IPS-18c (cell line): ENCODE measurements around the gene CX3CL1.
"Not testable (repeated sequence)": the region's sequence is repeated elsewhere in the genome, so short reads cannot be mapped to it uniquely, and the experiment has no call there.

Experiments used
- H3K4me3 ChIP-seq: 2 replicates; pipeline ENCODE4 v1.7.0; 2013; ENCODE audit warnings: low read depth, mild to moderate bottlenecking, low read length, moderate library complexity; ENCODE audit not compliant: insufficient read depth
- H3K9me3 ChIP-seq: one replicate; pipeline ENCODE4 v1.6.1; 2013; ENCODE audit warnings: mild to moderate bottlenecking, low read length, moderate library complexity; ENCODE audit not compliant: control insufficient read depth, insufficient read depth

The CX3CL1 gene

DNA sequence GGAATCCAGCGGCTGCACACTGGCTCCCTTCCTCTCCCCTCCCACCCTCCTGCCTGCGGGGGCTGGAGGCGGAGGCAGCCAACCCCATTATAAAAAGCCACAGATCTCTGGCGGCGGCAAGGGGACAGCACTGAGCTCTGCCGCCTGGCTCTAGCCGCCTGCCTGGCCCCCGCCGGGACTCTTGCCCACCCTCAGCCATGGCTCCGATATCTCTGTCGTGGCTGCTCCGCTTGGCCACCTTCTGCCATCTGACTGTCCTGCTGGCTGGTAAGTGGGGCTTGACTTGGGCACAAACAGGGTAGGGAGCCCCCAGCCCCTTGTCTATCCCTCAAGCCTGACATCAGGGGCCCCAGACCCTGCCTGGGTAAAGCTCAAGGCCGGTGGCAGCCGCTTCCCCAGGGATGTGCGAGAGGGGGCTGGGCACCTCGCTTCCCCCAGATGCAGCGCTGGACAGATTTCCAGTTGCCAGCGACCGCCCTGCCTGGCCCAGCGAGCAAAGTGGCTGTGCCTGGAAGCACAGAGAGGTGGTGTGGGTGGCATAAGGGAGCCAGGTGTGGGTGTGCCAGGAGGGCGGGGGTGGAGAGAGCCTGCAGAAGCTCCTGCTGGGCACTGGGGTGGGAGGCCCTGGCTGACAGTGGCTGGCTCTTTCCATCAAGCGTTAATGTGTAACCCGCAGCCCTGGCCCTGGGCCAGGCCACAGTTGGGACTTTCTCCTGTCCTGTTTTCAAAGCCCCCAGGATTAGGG lies at the start of gene CX3CL1:
Gene CX3CL1 (plus strand): TSS at position 119 of the 745 bp plus-strand sequence. CDS start 79 bp downstream, at position 198.
- Histone ChIP-seq H3K9me3 (no peaks in the 10 kb centered on the region), H3K4me3 (peak within 1 kb of the TSS; percentile 34)

DNA sequence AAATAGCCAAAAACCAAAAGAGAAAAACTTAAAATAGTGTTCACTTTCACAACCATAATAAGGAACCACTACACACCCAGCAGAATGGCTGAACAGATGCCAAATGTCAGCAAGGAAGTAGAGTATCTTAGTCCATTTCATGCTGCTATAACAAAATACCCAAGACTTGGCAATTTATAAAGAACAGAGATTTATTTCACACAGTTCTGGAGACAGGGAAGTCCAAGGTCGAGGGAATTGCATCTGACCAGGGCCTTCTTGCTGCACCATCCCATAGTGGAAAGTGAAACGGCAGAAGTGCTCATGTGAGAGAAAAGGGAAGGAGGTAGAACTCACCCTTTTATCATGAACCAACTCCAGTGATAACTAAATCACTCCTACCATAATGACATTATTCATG lies 47.5 kb upstream of the CX3CL1 start:
- Histone ChIP-seq H3K4me3 (no peak overlapping the region), H3K9me3 (no peaks in the 10 kb centered on the region)

DNA sequence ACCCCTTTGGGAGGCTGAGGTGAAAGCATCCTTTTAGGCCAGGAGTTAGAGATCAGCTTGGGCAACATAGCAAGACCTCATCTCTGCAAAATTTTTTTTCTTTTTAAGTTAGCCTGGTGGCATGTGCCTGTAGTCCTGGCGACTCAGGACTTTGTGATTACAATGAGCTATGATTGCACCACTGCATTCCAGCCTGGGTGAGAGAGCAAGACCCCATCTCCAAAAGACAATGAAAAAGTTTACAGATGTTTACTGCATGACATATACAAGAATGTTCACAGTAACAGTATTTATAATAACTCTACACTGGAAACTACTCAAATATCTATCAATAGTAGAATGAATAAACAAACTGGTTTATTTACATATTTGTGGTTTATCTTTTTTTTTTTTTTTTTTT lies 46.8 kb upstream of the CX3CL1 start:
- Histone ChIP-seq H3K4me3 (no peak overlapping the region), H3K9me3 (no peaks in the 10 kb centered on the region)

DNA sequence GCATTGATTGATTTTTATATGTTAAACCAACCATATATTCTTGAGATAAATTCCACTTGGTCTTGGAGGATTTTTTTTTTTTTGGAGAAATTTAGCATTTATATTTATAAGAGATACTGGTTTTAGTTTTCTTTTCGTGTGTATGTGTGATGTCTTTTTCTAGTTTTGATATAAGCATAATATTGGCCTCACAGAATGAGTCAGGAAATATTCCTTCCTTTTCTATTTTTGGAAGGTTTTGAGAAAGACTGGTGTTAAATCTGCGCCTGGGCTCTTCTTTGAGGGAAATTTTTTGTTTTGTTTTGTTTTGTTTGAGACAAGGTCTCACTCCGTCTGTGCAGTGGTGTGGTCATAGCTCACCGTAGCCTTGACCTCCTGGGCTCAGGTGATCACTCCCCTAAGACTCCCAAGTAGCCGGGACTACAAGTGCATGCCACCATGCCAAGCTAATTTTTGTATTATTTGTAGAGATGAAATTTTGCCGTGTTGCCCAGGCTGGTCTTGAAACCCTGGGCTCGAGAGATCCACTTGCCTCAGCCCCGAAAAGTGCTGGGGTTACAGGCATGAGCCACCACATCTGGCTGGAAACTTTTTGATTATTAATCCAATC lies 42.5 kb upstream of the CX3CL1 start:
- H3K9me3 ChIP-seq = no peaks in the 10 kb centered on the region
- H3K4me3 ChIP-seq = no peak overlapping the region

DNA sequence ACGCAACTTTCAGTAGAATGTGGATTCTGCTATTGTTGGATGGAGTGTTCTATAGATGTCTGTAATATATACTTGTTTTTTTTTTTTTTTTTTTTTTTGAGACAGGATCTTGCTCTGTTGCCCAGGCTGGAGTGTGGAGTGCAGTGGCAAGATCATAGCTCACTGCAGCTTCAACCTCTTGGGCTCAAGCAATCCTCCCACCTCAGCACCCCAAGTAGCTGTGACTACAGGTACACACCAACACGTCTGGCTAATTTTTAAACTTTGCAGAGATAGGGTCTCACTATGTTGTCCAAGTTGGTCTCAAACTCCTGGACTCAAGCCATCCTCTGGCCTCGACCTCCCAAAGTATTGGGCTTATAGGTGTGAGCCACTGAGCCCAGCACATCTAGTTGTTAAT lies 40.9 kb upstream of the CX3CL1 start:
- Histone ChIP-seq H3K4me3 (no peak overlapping the region), H3K9me3 (no peaks in the 10 kb centered on the region)

DNA sequence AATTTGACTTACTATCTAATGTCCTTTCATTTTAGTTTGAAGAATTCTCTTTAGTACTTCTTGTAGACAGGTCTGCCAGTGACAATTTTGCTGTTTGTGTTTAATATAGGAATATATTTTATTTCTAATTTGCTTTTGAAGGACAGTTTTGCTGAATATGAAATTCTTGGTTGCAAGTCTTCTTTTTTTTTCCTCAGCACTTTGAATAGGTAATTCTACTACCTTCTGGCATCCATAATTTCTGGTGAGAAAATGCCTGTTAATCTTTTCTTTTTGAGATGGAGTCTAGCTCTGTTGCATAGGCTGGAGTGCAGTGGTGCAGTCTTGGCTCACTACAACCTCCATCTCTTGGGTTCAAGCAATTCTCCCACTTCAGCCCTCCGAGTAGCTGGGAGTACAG lies 38.9 kb upstream of the CX3CL1 start:
- H3K9me3 ChIP-seq = no peaks in the 10 kb centered on the region
- H3K4me3 ChIP-seq = no peak overlapping the region

DNA sequence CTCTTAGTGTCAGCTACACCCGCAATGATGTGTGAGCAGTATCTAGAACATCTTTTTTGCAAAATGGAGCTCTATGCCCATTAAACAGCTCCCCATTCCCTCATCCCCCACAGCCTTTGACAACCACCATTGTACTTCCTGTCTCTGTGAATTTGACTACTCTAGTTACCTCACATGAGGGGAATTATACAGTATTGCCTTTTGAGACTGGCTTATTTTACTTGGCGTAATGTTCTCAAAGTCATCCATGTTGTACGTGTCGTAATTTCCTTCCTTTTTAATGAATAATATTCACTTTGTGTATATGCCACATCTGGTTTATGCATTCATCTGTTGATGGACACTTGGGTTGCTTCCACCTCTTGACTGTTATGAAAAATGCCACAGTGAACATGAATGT lies 36.9 kb upstream of the CX3CL1 start:
- Histone ChIP-seq H3K4me3 (no peak overlapping the region), H3K9me3 (no peaks in the 10 kb centered on the region)

DNA sequence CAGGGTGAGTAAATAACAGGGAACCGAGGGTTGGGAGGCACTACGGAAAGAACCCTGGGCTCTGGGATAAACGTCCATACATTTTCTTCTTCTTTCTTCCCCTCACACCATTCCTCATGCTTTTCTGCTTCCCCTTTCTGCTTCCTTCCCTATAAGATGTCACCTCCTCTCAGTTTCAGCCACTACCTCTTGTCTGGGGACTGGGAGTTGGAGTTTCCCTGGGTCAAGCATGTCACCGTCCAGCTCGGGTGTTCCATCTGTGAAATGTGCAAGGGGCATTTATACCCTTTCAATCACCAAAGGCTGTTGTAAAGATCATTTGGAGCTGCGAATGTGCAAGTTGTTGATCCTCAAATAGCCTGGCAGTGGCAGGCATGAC lies 31.2 kb upstream of the CX3CL1 start:
- no peaks in the 10 kb centered on the region for H3K9me3 ChIP-seq
- H3K4me3 ChIP-seq = no peak overlapping the region

DNA sequence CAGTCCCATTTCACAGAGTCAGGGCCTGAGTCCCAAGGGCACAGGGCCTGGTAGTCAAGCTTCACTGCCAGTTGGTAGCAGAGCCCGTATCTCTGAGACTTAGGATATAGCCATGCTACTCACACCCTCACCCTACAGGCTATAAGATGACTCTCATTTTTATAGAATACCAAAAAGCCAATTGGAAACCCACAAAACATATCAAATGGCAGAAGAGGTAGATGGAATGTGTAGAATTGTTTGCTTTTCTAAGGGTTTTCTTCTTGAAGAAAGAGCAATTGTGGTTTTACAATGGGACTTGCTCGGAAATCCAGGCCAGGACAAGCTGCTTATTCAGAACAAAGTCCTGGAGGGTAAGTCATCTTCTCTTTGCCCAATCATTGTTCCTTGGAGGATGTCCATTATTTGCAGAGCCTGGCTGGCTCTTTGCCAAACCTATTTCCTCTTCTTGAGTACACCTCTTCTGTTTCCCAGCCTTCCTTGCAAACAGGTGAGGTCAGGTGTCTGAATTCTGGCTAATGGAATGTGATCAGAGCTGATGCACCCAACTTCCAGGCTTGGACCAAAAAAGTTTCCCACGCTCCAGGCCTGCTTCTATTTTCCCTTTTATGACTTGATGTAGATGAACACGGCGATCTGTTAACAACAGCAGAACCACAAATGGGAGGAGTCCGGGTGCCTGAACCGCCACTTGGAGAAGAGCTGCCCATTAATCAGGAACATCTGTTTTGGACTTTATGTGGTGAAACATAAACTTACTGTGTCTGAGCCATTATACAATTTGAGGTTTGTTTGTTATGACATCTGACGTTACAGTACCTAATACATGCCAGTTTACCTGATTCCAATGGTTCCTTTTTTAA lies 30.6 kb upstream of the CX3CL1 start:
- H3K4me3 ChIP-seq = no peak overlapping the region
- H3K9me3 ChIP-seq = no peaks in the 10 kb centered on the region

DNA sequence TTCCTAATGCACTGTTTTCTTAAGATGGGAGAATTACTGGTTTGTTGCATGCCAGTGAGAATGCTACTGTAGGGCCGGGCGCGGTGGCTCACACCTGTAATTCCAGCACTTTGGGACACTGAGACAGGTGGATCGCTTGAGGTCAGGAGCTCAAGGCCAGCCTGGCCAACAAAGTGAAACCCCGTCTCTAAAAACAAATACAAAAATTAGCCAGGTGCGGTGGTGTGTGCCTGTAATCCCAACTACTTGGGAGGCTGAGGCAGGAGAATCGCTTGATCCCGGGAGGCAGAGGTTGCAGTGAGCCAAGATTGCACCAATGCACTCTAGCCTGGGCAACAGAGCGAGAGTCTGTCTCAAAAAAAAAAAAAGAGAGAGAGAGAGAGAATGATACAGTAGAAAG lies 29.7 kb upstream of the CX3CL1 start:
- not testable (repeated sequence) for H3K4me3 ChIP-seq, H3K9me3 ChIP-seq

DNA sequence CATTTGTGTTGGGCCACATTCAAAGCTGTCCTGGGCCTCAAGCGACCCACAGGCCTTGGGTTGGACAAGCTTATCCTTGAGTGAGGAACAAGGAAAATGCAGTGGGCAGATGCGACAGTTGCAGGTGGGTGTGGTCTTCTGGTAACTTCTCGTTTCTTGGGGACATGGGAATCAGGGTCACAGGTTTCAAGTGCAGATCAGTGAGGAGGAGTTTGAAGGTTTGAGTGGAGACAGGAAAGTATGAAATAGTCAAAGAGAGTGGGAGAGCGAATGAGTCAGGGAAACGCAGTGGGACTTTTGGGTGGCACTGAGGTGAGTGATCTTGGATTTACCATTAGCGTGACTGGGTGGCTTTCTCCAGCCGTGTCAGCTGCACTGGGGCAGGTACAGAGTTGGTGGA lies 29.1 kb upstream of the CX3CL1 start:
- Histone ChIP-seq H3K9me3 (no peaks in the 10 kb centered on the region), H3K4me3 (no peak overlapping the region)

DNA sequence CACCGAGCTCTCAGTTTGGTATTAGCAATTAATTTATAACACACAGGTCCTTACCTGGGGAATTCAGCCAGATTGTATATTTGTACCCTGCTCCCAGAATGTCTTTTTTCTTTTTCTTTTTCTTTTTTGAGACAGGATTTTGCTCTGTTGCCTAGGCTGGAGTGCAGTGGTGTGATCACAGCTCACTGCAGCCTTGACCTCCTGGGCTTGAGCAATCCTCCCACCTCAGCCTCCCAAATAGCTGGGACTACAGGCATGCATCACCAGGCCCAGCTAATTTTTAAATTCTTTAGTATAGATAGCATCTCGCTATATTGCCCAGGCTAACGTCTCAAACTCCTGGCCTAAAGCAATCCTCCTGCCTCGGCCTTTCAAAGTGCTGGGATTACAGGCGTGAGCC lies 28.2 kb upstream of the CX3CL1 start:
- H3K9me3 ChIP-seq, H3K4me3 ChIP-seq: not testable (repeated sequence)

DNA sequence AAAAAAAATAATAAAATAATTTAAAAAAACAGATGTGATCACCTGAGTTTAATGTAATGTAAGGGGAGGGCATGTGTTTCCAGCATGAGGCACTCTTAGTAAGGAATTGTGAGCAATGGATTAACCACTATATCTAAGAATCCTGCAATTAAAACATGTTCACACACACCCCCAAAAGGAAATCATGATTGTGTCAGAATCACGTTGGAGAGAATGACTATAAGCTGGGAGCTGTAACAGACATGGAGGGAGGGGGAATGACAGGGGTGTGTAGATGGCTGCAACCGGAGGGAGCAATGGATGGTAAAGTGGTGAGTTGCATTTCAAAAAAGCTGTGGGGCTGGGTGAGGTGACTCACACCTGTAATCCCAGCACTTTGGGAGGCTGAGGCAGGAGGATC lies 27.3 kb upstream of the CX3CL1 start:
- H3K9me3 ChIP-seq = no peaks in the 10 kb centered on the region
- H3K4me3 ChIP-seq = no peak overlapping the region

DNA sequence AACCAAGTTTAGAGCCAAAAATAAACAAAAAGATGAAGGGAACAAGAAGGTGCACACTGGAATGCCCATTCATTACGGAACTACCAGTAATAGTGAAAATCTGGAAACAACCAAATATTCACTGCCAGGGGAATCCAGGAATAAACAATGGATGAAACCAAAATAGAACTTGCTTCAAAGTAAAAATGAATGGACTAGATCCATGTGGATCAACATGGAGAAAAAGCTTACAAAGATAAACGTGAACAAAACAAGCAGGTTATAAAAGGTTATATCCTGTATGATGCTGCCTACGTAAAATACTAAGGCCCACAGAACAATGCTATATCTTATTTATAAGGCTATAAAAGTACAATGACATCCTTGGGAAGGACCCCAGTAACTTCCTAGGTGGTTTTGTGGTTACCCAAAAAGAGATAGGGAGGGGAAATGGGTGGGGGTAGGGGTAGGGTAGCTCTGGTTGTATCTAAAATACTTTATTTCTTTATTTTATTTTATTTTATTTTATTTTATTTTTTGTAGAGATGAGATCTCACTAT lies 26.6 kb upstream of the CX3CL1 start:
- Histone ChIP-seq H3K4me3 (no peak overlapping the region), H3K9me3 (no peaks in the 10 kb centered on the region)

DNA sequence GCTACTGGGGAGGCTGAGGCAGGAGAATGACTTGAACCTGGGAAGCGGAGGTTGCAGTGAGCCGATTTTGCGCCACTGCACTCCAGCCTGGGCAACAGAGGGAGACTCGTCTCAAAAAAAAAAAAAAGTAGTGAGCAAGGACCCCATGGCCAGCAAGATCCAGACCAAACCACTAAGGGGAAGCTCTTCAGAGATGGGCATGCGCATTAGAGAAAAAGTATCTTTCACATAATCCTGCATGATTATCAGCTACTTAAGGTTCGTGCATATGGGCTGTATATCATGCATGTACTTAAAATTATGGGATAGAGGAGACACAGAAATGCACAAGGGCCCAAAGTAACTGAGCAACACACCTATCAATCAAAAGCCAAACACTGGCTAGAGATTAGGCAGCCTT lies 24.4 kb upstream of the CX3CL1 start:
- Histone ChIP-seq H3K4me3 (no peak overlapping the region), H3K9me3 (no peaks in the 10 kb centered on the region)

DNA sequence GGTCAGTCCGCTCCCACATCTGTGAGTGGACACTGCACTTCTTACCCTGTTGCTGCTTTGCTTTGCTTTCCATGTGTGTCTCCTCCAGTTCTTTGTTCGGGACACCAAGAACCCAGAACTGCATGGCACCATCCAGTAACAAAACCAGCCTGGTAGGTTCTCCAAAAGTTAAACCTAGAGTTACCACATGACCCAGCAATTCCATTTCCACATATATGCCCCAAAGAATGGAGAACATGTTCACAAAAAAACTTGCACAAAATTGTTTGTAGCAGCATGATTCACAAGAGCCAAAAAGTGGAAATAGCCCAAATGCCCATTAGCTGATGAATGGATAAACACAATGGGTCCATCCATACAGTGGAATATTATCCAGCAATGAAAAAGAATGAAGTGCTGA lies 24.0 kb upstream of the CX3CL1 start:
- Histone ChIP-seq H3K4me3 (no peak overlapping the region), H3K9me3 (no peaks in the 10 kb centered on the region)

DNA sequence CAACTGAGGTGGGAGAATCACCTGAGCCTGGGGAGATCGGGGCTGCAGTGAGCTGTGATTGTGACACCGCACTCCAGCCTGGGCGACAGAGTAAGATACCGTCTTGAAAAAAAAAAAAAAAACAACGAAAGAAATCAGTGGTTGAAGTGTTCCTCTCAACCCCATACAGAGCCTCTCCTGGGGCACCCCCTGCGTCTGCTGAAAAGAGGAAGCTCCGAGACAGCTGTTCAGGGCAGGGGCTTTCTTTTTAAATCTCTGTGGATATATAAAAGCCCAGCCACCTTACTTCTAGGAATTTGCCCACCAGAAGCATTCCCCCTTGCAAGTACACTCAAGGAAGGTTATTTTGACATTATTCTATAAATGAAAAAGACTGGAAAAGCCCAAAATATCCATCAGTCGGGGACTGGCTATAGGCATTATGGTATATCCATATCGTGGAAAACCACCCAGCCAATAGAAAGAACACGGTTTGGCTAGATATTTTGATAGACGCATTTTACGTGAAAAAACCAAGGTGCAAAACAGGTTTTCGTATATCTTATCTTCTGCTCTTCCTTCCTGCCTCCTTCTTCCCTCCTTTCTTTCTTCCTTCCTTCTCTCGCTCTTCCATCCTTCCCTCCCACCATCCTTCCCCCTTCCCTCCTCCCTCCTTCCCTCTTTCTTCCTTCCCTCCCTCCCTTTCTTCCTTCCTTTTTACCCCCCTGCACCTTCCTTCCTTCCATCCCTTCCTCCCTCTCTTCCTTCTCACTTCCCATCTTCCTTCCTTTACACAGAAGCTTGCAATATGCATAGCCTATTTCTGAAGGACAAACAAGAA lies 22.9 kb upstream of the CX3CL1 start:
- H3K4me3 ChIP-seq = no peak overlapping the region

More for the DNA sequence above, 22.9 kb upstream of the CX3CL1 start:
- H3K9me3 ChIP-seq = no peaks in the 10 kb centered on the region
